GM10248 (cell line): ENCODE measurements around the gene CEP78.

Experiments used
- CTCF ChIA-PET: fragments of 300-600 bp; sonication (Branson Sonifier 250); formaldehyde crosslinking; extraction: SDS; loops from one replicate; lab custom pipeline; 2021; ENCODE audit warnings: antibody characterized with exemption; lab: Yijun Ruan, JAX
- POLR2A ChIA-PET: fragments of 350-650 bp; sonication (Branson Sonifier 250); formaldehyde crosslinking; extraction: SDS; loops from one replicate; lab custom pipeline; 2020; ENCODE audit warnings: antibody characterized with exemption; lab: Yijun Ruan, JAX
- DNase-seq: peaks from one replicate; pipeline ENCODE4 v3.0.0; 2012; ENCODE audit errors: extremely low spot score
- CTCF ChIP-seq: IDR thresholded peaks from 2 replicates; pipeline ENCODE4 v1.5.1; 2012; ENCODE audit warnings: mild to moderate bottlenecking, low read depth; ENCODE audit errors: extremely low read depth, missing control alignments, control extremely low read depth

CEP78 gene

GRCh38 chr9:78296201-78296892 is 60.5 kb downstream of the CEP78 start:
- ChIA-PET CTCF (interaction anchor here (0.7 to 3.6 kb wide), 3 partner anchors 14 to 19 kb away, joined by 4 to 11 read pairs (median 6); no protein-coding TSS in a partner anchor), POLR2A (no interaction called here)
- DNase-seq = no peak
- no peak for TF ChIP-seq CTCF

DNA sequence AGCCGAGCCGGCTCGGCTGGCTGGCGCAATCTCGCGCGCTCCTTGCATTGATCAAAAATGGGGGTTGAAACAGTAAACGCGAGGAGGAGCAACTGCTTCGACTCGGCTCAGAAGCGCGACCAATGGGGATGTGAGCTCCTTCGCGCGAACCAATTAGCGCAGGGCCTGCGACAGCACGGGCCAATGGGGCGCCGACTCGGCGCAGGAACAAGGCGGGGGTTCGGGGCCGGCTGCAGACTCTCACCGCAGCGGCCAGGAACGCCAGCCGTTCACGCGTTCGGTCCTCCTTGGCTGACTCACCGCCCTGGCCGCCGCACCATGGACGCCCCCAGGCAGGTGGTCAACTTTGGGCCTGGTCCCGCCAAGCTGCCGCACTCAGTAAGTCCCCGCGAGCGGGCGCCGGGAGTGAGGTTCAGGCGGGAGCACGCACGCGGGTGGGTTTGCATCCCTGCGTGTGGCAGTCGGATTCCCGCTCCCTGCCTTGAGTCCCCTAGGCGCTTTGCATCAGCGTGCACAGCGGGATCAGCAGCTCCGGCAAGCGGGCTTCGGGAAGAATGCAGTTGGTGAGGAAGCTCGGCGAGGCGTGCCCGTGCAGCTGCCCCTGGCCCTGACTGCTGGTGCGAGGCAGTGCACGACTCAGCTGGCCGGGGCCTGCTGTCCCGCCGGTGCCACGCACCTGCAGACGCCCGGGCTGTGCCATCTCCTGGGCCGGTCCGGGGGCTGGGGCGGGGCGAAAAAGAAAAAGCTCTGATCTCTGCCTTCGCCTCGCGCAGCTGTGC is 61.2 kb downstream of the CEP78 start, which contains the start of gene PSAT1:
PSAT1 (plus strand) TSS at position 233 of the 779 bp plus-strand sequence; CDS start at position 319, 86 bp downstream.
- CTCF ChIA-PET = interaction anchor here (0.7 to 3.6 kb wide), 4 partner anchors 13 to 23 kb away, joined by 3 to 11 read pairs (median 5); no protein-coding TSS in a partner anchor

DNA sequence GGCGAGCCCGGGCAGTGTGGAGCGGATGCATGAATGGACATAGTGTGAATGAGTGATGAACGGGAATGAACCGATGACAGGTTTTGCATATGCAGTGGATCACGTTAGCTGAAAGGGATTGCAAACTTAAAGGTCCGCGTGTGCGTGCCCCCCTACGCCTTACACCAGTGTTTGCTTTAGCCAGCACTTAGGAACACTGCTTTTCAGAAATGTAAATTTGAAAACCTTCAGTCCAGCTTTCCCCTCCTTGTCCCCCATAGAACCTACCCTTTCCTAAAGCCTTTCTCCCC is 61.7 kb downstream of the CEP78 start:
- POLR2A ChIA-PET = interaction anchor here (0.5 kb wide), 1 partner anchor 61 kb away, joined by 10 read pairs; no protein-coding TSS in a partner anchor
- CTCF ChIA-PET = interaction anchor here (1.1 to 3.6 kb wide), 4 partner anchors 13 to 63 kb away, joined by 3 to 11 read pairs (median 4); no protein-coding TSS in a partner anchor
- no peak for TF ChIP-seq CTCF

More for the DNA sequence above, 61.2 kb downstream of the CEP78 start, which contains the start of gene PSAT1:
- peak; percentile 96 for DNase-seq
- POLR2A ChIA-PET = interaction anchor here (0.5 kb wide), 1 partner anchor 61 kb away, joined by 10 read pairs; no protein-coding TSS in a partner anchor
- TF ChIP-seq CTCF = no peak

GRCh38 chr9:78298046-78298765 is 62.3 kb downstream of the CEP78 start:
- DNase-seq = peak; percentile 24
- POLR2A ChIA-PET = no interaction called here
- TF ChIP-seq CTCF = no peak
- CTCF ChIA-PET = interaction anchor here (1.2 to 3.6 kb wide), 4 partner anchors 12 to 62 kb away, joined by 3 to 11 read pairs (median 4); no protein-coding TSS in a partner anchor

More for the DNA sequence above, 61.7 kb downstream of the CEP78 start:
- DNase-seq = no peak

- POLR2A ChIA-PET = no interaction called here
- CTCF ChIA-PET = interaction anchor here (1.1 kb wide), 1 partner anchor 21 kb away, joined by 3 read pairs; no protein-coding TSS in a partner anchor
- TF ChIP-seq CTCF = no peak
- DNase-seq = no peak
Observed at GRCh38 chr9:78300209-78300608, 64.3 kb downstream of the CEP78 start.
